ENCODE measurements around the gene GLRX3.

Gene GLRX3

DNA sequence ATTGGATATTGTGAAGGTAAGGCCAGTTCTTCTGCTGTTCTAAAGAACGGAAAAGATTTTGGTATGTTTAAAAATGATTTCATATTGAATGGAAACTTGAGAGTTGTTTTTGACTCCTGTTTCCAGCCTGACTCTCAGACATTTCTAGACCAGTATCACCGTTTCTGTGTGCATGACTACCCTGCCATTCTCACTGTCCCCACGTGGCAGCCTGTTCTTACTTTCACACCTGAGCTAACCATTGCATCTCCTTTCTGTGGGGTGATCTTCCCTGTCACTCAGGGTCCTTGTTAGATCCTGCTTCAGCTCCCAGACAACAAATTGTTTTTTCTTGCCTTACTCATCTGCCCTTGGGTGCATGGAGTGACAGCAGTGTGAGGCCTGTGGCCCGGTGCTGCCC, 38.9 kb downstream of the GLRX3 start:
- DNase-seq (ENCODE audit: low read depth), result no peak
- no peak overlapping the region for H3K4me3 ChIP-seq (ENCODE audit: low read depth, low read length)
- TF ChIP-seq, protein P1, sequence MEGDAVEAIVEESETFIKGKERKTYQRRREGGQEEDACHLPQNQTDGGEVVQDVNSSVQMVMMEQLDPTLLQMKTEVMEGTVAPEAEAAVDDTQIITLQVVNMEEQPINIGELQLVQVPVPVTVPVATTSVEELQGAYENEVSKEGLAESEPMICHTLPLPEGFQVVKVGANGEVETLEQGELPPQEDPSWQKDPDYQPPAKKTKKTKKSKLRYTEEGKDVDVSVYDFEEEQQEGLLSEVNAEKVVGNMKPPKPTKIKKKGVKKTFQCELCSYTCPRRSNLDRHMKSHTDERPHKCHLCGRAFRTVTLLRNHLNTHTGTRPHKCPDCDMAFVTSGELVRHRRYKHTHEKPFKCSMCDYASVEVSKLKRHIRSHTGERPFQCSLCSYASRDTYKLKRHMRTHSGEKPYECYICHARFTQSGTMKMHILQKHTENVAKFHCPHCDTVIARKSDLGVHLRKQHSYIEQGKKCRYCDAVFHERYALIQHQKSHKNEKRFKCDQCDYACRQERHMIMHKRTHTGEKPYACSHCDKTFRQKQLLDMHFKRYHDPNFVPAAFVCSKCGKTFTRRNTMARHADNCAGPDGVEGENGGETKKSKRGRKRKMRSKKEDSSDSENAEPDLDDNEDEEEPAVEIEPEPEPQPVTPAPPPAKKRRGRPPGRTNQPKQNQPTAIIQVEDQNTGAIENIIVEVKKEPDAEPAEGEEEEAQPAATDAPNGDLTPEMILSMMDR (IDR thresholded peaks at IDR 0.05; ENCODE audit: low read depth, low read length, missing control alignments), result no peak

DNA sequence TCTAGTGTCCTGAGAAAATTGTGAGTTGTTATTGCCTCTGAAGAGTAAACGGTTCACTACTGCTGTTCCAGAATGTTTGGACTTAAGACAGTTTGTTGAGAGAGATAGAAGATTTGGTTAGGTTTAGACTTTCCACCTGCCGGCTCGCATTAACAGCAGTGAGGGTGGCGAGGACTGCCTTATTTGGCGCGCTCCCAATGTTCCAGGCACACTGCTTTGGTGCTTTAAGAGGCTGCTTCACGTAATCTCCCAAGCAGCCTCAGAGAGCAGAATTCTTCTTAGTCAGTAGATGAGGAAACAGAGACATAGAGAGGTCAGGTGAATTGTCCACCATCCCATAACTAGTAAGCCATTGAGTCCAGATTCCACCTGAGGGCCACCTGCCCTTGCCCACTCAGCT, 41.1 kb downstream of the GLRX3 start:
- TF ChIP-seq, protein P1 (IDR thresholded peaks at IDR 0.05; ENCODE audit: low read depth, low read length, missing control alignments), result no peak

DNA sequence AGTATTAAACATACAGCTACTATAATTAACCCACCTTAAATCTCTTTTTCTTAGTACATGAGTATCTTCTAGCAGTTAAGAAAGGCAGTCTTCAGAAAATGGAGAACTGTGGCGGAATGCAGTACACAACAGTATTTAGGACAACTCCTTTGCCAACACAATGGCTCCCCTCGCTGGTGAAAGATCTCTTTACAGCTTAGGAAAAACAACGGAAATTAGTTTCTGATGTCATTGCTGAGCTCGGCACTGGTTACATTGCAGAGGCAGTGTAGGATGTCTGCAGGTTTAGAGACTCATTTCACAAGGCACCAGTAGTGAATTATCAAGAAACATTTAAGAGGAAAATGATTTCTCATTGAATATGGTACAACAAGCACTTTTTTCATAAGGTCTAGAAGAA, 43.4 kb downstream of the GLRX3 start:
- DNase-seq (ENCODE audit: low read depth), result no peak
- no peak overlapping the region for H3K4me3 ChIP-seq (ENCODE audit: low read depth, low read length)

More for the DNA sequence above, 41.1 kb downstream of the GLRX3 start:
- DNase-seq (ENCODE audit: low read depth), result no peak
- H3K4me3 ChIP-seq (ENCODE audit: low read depth, low read length), result no peak overlapping the region

DNA sequence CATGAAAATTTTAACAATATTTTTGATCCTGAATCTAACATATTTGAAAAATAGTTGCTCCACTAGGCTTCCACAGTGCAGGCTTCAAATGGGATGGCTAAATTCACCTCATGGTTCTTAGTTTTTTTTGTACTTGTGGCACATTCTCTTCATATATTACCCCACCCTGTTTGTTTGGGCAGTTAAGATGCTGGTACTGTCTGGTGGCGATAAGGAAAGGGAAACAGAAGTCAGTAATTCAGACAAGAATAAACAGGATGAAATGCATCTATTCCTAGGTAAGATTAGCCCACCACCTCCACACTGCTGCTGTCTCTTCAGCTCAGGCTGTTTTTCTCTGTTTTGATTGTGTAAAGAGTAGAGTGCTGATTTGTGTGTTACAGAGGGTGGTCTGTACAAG, 44.2 kb downstream of the GLRX3 start:
- TF ChIP-seq, protein P1 (IDR thresholded peaks at IDR 0.05; ENCODE audit: low read depth, low read length, missing control alignments), result no peak
- H3K4me3 ChIP-seq (ENCODE audit: low read depth, low read length), result no peak overlapping the region
- no peak for DNase-seq (ENCODE audit: low read depth)

More for the DNA sequence above, 43.4 kb downstream of the GLRX3 start:
- TF ChIP-seq, protein P1 (IDR thresholded peaks at IDR 0.05; ENCODE audit: low read depth, low read length, missing control alignments), result peak; percentile 38

DNA sequence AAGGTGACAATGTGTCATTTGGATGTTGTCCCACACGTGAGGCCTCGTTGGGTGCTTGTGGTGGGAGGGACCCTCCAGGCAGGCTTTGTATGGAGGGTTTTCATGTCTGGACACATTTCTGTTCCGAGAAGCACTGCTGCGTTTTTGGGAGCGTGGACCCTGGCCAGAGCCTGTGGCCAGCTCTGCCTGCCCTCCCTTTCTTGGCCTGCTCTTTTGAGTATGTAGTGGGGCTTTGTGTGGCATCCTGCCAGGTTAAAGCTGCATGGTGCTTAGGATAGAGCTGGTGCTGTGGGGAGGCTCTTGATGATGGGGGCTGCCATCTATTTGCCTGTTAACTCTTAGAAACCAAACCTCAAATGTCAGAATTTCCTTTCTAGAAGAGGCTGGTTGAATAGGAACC, 45.7 kb downstream of the GLRX3 start:
- TF ChIP-seq, protein P1 (IDR thresholded peaks at IDR 0.05; ENCODE audit: low read depth, low read length, missing control alignments), result no peak
- H3K4me3 ChIP-seq (ENCODE audit: low read depth, low read length), result no peak overlapping the region
- no peak for DNase-seq (ENCODE audit: low read depth)

DNA sequence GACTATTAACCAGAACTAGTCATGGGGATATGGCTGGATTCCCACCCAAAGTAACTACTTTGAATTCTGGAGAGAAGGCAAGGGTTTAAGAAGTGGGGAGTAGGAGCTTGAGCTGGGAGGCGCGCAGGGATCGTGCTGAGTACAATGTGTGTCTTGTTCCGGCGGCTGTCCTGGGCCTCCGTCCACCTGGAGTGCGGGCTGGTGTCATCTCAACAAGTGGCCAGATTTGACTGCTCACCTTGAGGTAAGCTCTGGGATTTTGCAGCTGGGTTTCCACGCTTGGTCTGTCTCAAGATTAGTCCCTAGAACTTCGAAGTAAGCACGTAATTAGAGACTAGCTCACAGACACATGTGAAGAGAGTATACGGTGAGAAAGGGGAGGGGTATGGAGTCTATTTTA, 49.4 kb downstream of the GLRX3 start:
- no peak overlapping the region for H3K4me3 ChIP-seq (ENCODE audit: low read depth, low read length)
- TF ChIP-seq, protein P1 (IDR thresholded peaks at IDR 0.05; ENCODE audit: low read depth, low read length, missing control alignments), result no peak
- DNase-seq (ENCODE audit: low read depth), result no peak

All from GM12864 (cell line).